ENCODE results near the gene APBB2. TPM values are rescaled to one million over a fixed set of nuclear protein-coding genes. Genes with fewer than 3 reads are reported as not detected.

APBB2 gene
- polyA plus RNA-seq, 3 donors = 0.15 to 0.33 TPM; not detected in 1

- H3K27me3 Mint-ChIP-seq (ENCODE audit: low read depth in 3 of 3) = peaks cover 0 to 3% (median 0%) of the 10 kb centered on the region in 3 donors
- no peak overlapping the region for H3K27ac Mint-ChIP-seq
- Histone ChIP-seq H3K4me1 (ENCODE audit: control insufficient read depth in 1 of 2, insufficient read depth in 2 of 2, low read length in 2 of 2) (no peaks in the 10 kb centered on the region), H3K79me2 (ENCODE audit: insufficient read depth, low read length) (no peaks in the 10 kb centered on the region), H3K4me3 (replicated peaks in 1 of 3; ENCODE audit: low read depth in 2 of 3, low read length in 3 of 3) (no peak overlapping the region), H3K4me2 (replicated peaks; ENCODE audit: extremely low read depth, low read length, poor library complexity, severe bottlenecking) (no peak overlapping the region), H4K20me1 (ENCODE audit: insufficient read depth, low read length) (no peaks in the 10 kb centered on the region), H3K27me3 (ENCODE audit: control insufficient read depth in 2 of 2, insufficient read depth in 2 of 2, low read length in 2 of 2) (no peaks in the 10 kb centered on the region), H2AFZ (ENCODE audit: insufficient read depth, low read depth, low read length, poor library complexity, severe bottlenecking) (no peak overlapping the region), H3K9ac (ENCODE audit: insufficient read depth, low read length, poor library complexity, severe bottlenecking) (no peak overlapping the region), H3K36me3 (replicated peaks in 1 of 2; ENCODE audit: control insufficient read depth in 1 of 2, insufficient read depth in 2 of 2, low read length in 2 of 2) (no peaks in the 10 kb centered on the region), H3K9me3 (replicated peaks in 1 of 2; ENCODE audit: control insufficient read depth in 1 of 2, insufficient read depth in 1 of 2, low read length in 2 of 2) (peaks cover 0 to 3% of the 10 kb centered on the region in 2 donors), H3K27ac (ENCODE audit: low read depth in 1 of 2, low read length in 2 of 2) (no peak overlapping the region)
- no peak for DNase-seq
- no peaks in the 10 kb centered on the region for H3K36me3 Mint-ChIP-seq
- intact Hi-C loops (cut with micrococcal nuclease) = no loop called here
- WGBS (ENCODE audit: insufficient coverage) = 76% methylated on average over 2 of the region's 2 CpGs
- H3K9me3 Mint-ChIP-seq = peaks cover 0 to 5% (median 0%) of the 10 kb centered on the region in 7 donors
- no peak for TF ChIP-seq CTCF (IDR thresholded peaks at IDR 0.05)
- H3K4me3 Mint-ChIP-seq = no peak overlapping the region
- no peaks in the 10 kb centered on the region for H3K4me1 Mint-ChIP-seq
These were observed 79.8 kb downstream of the APBB2 start for GRCh38 chr4:41134581-41134980.

GRCh38 chr4:41133454-41134018, 80.8 kb downstream of the APBB2 start:
- no peak overlapping the region for H2AFZ ChIP-seq (ENCODE audit: insufficient read depth, low read depth, low read length, poor library complexity, severe bottlenecking)
- Mint-ChIP-seq H3K27me3 (ENCODE audit: low read depth in 3 of 3) (peaks cover 0 to 3% (median 0%) of the 10 kb centered on the region in 3 donors), H3K36me3 (no peaks in the 10 kb centered on the region), H3K4me1 (no peaks in the 10 kb centered on the region), H3K27ac (no peak overlapping the region), H3K9me3 (peaks cover 0 to 5% (median 2%) of the 10 kb centered on the region in 7 donors), H3K4me3 (no peak overlapping the region)
- no peaks in the 10 kb centered on the region for H4K20me1 ChIP-seq (ENCODE audit: insufficient read depth, low read length)
- no peak overlapping the region for H3K9ac ChIP-seq (ENCODE audit: insufficient read depth, low read length, poor library complexity, severe bottlenecking)
- no peaks in the 10 kb centered on the region for H3K79me2 ChIP-seq (ENCODE audit: insufficient read depth, low read length)
- no peak overlapping the region for H3K27ac ChIP-seq (ENCODE audit: low read depth in 1 of 2, low read length in 2 of 2)
- H3K4me2 ChIP-seq (replicated peaks; ENCODE audit: extremely low read depth, low read length, poor library complexity, severe bottlenecking) = no peak overlapping the region
- no peak for TF ChIP-seq CTCF (IDR thresholded peaks at IDR 0.05)
- intact Hi-C loops (cut with micrococcal nuclease) = no loop called here
- no CpG with 5 or more reads among the region's 3 CpGs for WGBS (ENCODE audit: insufficient coverage)
- H3K36me3 ChIP-seq (replicated peaks in 1 of 2; ENCODE audit: control insufficient read depth in 1 of 2, insufficient read depth in 2 of 2, low read length in 2 of 2) = no peaks in the 10 kb centered on the region
- no peaks in the 10 kb centered on the region for H3K4me1 ChIP-seq (ENCODE audit: control insufficient read depth in 1 of 2, insufficient read depth in 2 of 2, low read length in 2 of 2)
- no peak for DNase-seq
- H3K27me3 ChIP-seq (ENCODE audit: control insufficient read depth in 2 of 2, insufficient read depth in 2 of 2, low read length in 2 of 2) = no peaks in the 10 kb centered on the region
- H3K9me3 ChIP-seq (replicated peaks in 1 of 2; ENCODE audit: control insufficient read depth in 1 of 2, insufficient read depth in 1 of 2, low read length in 2 of 2) = peaks cover 0 to 3% of the 10 kb centered on the region in 2 donors
- H3K4me3 ChIP-seq (replicated peaks in 1 of 3; ENCODE audit: low read depth in 2 of 3, low read length in 3 of 3) = no peak overlapping the region
